GM12891 (cell line): Measurements from ENCODE around the gene TRERF1.

Source experiments
- POLR2A ChIP-seq: IDR thresholded peaks from 2 replicates; pipeline ENCODE4 v1.6.1; 2011; ENCODE audit warnings: low read depth, low read length, control low read depth
- POLR2AphosphoS5 ChIP-seq: IDR thresholded peaks from 2 replicates; pipeline ENCODE4 v1.6.1; 2011; ENCODE audit warnings: low read depth, low read length, control low read depth
- SPI1 ChIP-seq: IDR thresholded peaks from 2 replicates; pipeline ENCODE4 v1.6.1; 2011; ENCODE audit warnings: low read depth, low read length, control low read depth
- TAF1 ChIP-seq: IDR thresholded peaks from 2 replicates; pipeline ENCODE4 v1.6.1; 2011; ENCODE audit warnings: low read depth, low read length, control low read depth

DNA sequence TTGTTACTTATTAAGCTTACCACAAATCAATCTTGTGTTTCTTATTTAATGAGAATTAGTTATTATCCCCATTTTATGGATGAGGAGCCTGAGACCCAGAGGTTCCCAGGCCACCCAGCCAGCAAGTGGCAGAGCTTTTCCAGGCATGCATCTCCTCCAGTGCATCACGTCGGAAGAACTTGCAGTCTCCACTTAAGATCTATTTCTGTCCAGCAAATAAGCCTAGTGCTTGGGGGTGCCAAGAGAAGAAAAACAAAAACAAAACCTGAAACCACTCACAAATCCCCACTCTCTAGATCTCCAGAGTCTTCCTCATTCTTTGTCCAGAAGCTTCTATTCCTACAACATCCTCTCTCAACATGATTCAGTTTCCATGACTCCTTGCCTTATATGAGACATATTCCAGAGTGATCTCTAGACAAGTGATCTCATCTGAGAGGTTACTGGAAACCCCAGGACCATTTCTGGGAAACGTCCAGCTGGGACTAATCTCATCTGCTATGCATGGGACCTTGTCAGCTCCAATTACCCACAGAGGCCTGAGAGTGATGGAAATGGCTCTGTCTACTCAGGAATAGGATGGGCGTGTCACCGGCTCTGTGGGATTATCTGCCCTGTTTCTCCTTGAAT, 261.1 kb downstream of the TRERF1 start:
- TF ChIP-seq POLR2A (no peak), POLR2AphosphoS5 (no peak), TAF1 (no peak), SPI1 (no peak)
